Measurements from ENCODE around the gene FAM118B. TPM values are rescaled to one million over a fixed set of nuclear protein-coding genes. Genes with fewer than 3 reads are reported as not detected.

FAM118B gene
- total RNA-seq, 2 experiments from 2014 or later, result 1.0 to 1.8 TPM

- no peak for DNase-seq
- no peak for TF ChIP-seq CTCF (IDR thresholded peaks at IDR 0.05)
- no peak for ATAC-seq (ENCODE audit: poor library complexity)
- Histone ChIP-seq H3K27ac (ENCODE audit: low read depth in 1 of 2, low read length in 2 of 2) (no peak overlapping the region), H3K4me3 (ENCODE audit: low read length) (no peak overlapping the region), H3K36me3 (ENCODE audit: insufficient read depth, low read length) (peaks cover 16% of the 10 kb centered on the region), H3K9me3 (ENCODE audit: control insufficient read depth in 1 of 2, insufficient read depth in 1 of 2, low read length in 2 of 2) (no peaks in the 10 kb centered on the region), H3K27me3 (ENCODE audit: control insufficient read depth in 1 of 2, insufficient read depth in 2 of 2, low read length in 2 of 2) (no peaks in the 10 kb centered on the region), H3K4me1 (ENCODE audit: insufficient read depth, low read length) (no peaks in the 10 kb centered on the region)
- no peaks in the 10 kb centered on the region for H3K27me3 Mint-ChIP-seq
- ChIA-PET CTCF (no interaction called here), POLR2A (interaction anchor here (0.6 to 1.0 kb wide), 3 partner anchors 11 to 209 kb away, joined by 3 read pairs; partner anchors contain the start of genes FAM118B, FOXRED1, RPUSD4 and SRPRA)
- no peak overlapping the region for H3K27ac Mint-ChIP-seq
- no peak overlapping the region for H3K4me3 Mint-ChIP-seq
- peaks cover 48% of the 10 kb centered on the region for H3K36me3 Mint-ChIP-seq (ENCODE audit: low read depth)
- intact Hi-C loops (cut with DNase I, micrococcal nuclease), result no loop called here
- H3K4me1 Mint-ChIP-seq (ENCODE audit: low read depth), result no peaks in the 10 kb centered on the region
- H3K9me3 Mint-ChIP-seq, result no peaks in the 10 kb centered on the region
These were observed 45.6 kb downstream of the FAM118B start for GRCh38 chr11:126257144-126257543.

GRCh38 chr11:126257764-126258163 is 46.2 kb downstream of the FAM118B start:
- H3K4me1 Mint-ChIP-seq (ENCODE audit: low read depth), result no peaks in the 10 kb centered on the region
- no peaks in the 10 kb centered on the region for H3K4me1 ChIP-seq (ENCODE audit: insufficient read depth, low read length)
- H3K36me3 ChIP-seq (ENCODE audit: insufficient read depth, low read length), result peaks cover 22% of the 10 kb centered on the region
- ChIA-PET CTCF (no interaction called here), POLR2A (interaction anchor here (1.0 kb wide), 1 partner anchor 46 kb away, joined by 3 read pairs; the partner anchor contains the start of genes FAM118B and RPUSD4)
- no peak overlapping the region for H3K4me3 ChIP-seq (ENCODE audit: low read length)
- H3K27me3 ChIP-seq (ENCODE audit: control insufficient read depth in 1 of 2, insufficient read depth in 2 of 2, low read length in 2 of 2), result no peaks in the 10 kb centered on the region
- DNase-seq (no peak), ATAC-seq (ENCODE audit: poor library complexity) (no peak)
- no peak overlapping the region for H3K27ac ChIP-seq (ENCODE audit: low read depth in 1 of 2, low read length in 2 of 2)
- H3K4me3 Mint-ChIP-seq, result no peak overlapping the region
- no peak overlapping the region for H3K27ac Mint-ChIP-seq
- H3K9me3 Mint-ChIP-seq, result no peaks in the 10 kb centered on the region
- no peaks in the 10 kb centered on the region for H3K9me3 ChIP-seq (ENCODE audit: control insufficient read depth in 1 of 2, insufficient read depth in 1 of 2, low read length in 2 of 2)
- TF ChIP-seq CTCF (IDR thresholded peaks at IDR 0.05), result no peak
- no peaks in the 10 kb centered on the region for H3K27me3 Mint-ChIP-seq
- intact Hi-C loops (cut with DNase I, micrococcal nuclease), result no loop called here
- H3K36me3 Mint-ChIP-seq (ENCODE audit: low read depth), result peaks cover 54% of the 10 kb centered on the region

- DNase-seq (no peak), ATAC-seq (ENCODE audit: poor library complexity) (no peak)
- ChIA-PET POLR2A (interaction anchor here (1.8 kb wide), 1 partner anchor 20 kb away, joined by 7 read pairs; the partner anchor contains the start of gene TIRAP), CTCF (interaction anchor here (0.6 kb wide), 1 partner anchor 10 kb away, joined by 3 read pairs; no protein-coding TSS in a partner anchor)
- Mint-ChIP-seq H3K4me3 (no peak overlapping the region), H3K36me3 (ENCODE audit: low read depth) (peaks cover 86% of the 10 kb centered on the region), H3K27ac (no peak overlapping the region), H3K4me1 (ENCODE audit: low read depth) (peaks cover 6% of the 10 kb centered on the region), H3K27me3 (no peaks in the 10 kb centered on the region), H3K9me3 (no peaks in the 10 kb centered on the region)
- no peaks in the 10 kb centered on the region for H3K27me3 ChIP-seq (ENCODE audit: control insufficient read depth in 1 of 2, insufficient read depth in 2 of 2, low read length in 2 of 2)
- TF ChIP-seq CTCF (IDR thresholded peaks at IDR 0.05), result no peak
- peaks cover 6% of the 10 kb centered on the region for H3K4me1 ChIP-seq (ENCODE audit: insufficient read depth, low read length)
- intact Hi-C loops (cut with DNase I, micrococcal nuclease), result loop anchor here in 1 of 2 experiments (2.0 kb wide), 1 partner anchor 49 kb away; no protein-coding TSS in a partner anchor
- H3K4me3 ChIP-seq (ENCODE audit: low read length), result no peak overlapping the region
- no peak overlapping the region for H3K27ac ChIP-seq (ENCODE audit: low read depth in 1 of 2, low read length in 2 of 2)
- H3K9me3 ChIP-seq (ENCODE audit: control insufficient read depth in 1 of 2, insufficient read depth in 1 of 2, low read length in 2 of 2), result no peaks in the 10 kb centered on the region
- peaks cover 60% of the 10 kb centered on the region for H3K36me3 ChIP-seq (ENCODE audit: insufficient read depth, low read length)
These were observed 50.6 kb downstream of the FAM118B start for GRCh38 chr11:126262216-126262615.

All from CD4-positive, alpha-beta T cell (primary cell).